ENCODE data around the gene DKC1.

Gene DKC1

DNA sequence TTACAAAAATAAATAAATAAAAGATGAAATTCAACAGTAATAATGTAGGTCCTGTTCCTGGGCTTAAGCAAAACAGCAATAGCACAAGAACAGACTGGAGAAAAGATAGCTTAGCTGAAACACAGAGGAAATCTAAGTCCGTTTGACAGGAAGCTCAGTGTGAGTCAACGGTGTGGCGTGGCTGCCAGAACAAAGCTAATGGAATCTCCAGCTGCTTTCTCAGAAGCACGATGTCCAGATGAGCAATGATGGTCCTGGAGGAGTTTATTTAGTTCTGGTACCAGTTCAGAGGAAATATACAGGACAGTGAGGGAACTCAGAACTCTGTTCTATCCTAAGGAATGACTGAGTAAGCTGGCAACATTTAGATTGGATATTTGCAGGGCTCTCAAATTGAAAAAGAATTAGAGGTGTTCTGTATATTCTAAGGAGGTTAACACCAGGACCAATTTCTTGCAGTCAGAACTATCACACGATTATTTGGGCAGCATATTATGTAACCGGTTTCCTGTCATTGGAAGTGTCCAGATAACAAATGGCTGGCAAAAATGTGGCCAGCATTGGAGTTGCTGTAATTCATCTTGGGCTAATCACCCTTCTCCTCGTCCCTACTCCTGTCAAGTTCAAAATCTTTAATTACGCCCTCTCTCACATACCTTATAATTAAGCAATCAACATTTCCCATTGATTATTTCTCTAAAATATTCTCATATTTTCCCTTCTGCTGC is 24.5 kb upstream of the DKC1 start:
- no peak for DNase-seq

GRCh38 chrX:154739952-154740465 is 22.7 kb upstream of the DKC1 start:
- DNase-seq: no peak

GRCh38 chrX:154742613-154743012 is 20.1 kb upstream of the DKC1 start:
- DNase-seq: no peak

DNA sequence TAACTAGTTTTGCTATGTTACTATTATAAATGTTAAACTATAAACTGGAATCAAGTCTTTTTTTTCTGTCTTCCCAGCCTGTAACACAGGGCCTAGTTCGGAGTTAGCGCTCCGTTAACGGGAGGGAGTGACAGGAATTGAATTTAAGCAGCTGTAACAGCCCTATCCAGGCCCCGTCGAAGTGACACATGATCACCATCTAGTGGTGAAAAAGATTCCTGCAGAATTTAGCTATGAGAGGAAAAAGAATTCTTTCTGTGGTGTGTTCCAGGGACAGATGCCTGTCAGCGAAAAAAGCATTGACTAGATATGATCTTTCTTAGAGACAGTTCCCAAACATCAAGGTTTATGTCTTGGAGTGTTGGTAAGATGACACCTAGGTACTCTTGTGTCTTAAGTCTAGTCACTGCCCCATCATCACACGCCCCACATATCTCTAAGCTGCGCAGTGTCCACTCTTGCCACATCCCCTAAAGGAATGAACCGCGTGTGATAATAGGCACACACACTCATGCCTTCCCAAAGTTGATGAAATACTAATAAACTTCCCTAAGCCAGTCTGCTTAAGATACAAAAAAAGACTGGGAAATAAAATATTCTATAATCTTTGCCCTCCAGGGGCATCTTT is 13.8 kb upstream of the DKC1 start:
- peak in 1 of 2 donors; percentile 46 for DNase-seq

GRCh38 chrX:154749856-154750255 is 12.8 kb upstream of the DKC1 start:
- no peak for DNase-seq

- DNase-seq: no peak
Observed at GRCh38 chrX:154750301-154751202, 12.1 kb upstream of the DKC1 start, which contains the start of gene GAB3. Gene GAB3 (minus strand): TSS chrX:154751077. CDS start chrX:154751025, 52 bp downstream.

DNA sequence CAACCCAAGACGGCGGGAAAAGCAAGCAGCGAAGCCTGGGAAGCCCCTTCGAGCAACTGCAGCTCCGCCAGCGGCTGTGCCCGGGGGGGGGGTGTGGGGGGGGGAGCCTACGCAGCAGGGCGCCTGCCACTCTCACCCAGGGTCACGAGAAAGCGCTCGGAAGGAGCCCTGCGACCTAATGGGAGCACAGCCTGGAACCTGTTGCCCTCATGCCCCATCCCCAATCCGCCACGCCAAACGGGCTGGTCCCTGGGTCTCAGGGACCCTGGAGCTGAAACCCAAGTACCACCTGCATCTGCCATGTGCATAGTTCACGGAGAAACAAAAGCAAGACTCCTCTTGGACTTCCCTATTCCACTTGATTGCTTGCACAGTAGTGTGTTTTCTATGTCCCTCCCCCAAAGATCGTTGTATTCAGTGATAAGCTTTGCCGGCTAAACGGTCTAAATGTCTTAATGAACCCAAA is 11.4 kb upstream of the DKC1 start:
- DNase-seq: no peak

DNA sequence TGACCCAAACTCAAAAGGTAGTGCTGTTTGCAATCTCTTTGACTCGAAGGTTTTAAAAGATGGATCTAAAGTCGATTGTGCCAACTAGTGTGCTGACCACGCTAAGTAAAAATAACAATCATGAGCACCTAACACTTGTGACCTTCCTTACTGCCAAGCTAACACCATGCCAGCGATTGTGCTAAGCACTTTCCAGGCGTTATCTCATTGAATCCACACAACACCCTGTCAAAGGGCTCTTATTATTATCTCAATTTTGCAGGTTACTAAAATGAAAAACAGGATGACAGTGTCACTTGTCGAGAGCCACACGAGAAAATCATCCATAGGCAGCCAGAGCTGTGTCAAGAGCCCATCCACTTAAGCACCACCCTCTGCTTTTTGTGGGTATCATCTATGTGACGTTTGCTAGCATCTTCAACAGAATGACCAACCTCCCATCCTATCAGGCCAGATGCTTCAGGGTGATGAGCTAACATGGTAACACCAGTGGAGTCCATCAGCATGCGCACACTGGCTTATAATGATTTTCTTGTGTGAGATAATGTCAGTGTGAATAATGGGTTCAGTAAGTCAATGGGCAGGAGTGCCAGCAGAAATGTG is 10.9 kb upstream of the DKC1 start:
- DNase-seq: no peak

GRCh38 chrX:154758696-154759095 is 4.0 kb upstream of the DKC1 start:
- no peak for DNase-seq

DNA sequence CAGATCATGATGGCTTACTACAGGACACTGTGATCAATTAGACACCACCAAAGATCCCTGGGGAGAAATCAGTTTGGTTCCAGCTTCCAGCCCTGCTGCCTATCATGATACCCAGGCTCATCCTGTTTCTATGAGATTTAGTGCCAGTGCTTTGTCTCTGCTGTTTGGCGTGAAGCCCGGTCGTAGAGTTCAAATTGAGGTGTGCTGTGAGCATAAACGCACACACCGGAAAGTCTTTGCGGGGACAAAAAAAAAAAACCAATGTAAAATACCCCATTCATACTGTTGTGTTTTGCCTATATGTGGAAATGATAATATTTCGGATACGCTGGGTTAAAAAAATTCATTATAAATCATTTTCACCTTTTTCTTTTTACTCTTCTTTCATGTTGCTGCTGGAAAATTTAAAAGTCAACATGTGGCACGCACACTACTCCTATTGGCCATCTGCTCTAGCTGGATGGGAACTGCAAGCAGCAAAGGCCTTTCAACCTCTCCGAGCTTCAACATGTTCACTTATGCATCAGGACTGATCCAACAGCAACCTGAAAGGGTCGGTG is 607 bp upstream of the DKC1 start:
- DNase-seq: no peak

DNA sequence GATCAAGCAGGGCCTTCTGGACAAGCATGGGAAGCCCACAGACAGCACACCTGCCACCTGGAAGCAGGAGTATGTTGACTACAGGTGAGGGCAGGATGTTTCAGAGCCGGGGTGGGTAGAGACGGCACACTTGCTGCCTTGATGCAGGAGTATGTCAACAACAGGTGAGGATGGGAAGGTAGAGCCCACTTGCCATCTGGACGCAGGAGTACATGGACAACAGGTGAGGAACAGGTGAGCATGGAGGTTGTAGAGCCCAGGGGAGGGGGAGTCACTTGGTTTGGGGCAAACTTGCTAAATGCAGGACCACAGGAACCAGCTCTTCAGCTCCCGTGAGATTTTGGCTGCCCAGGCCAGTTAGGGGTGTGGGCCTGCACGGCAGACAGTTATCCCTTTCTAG is 12.0 kb downstream of the DKC1 start:
- no peak for DNase-seq

- DNase-seq: no peak
Observed at GRCh38 chrX:154775419-154776349, 13.0 kb downstream of the DKC1 start.

DNA sequence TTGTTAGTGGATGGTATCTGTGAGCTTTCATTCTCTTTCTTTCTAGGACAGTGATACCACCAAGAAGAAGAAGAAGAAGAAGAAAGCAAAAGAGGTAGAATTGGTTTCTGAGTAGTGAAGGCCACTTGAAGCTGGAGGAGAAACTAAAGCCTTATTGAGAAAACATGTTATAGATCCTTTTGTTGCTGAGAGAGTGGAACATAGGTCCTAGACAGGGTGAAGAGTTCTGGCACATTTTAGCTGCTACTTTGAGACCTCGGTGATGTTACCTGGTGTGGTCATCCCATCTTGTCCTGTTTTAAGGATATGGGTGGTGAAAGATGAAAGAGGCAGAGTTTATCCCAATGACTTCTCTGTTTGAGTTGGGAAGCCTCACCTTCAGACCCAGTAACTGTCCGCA is 14.1 kb downstream of the DKC1 start:
- DNase-seq: no peak

DNA sequence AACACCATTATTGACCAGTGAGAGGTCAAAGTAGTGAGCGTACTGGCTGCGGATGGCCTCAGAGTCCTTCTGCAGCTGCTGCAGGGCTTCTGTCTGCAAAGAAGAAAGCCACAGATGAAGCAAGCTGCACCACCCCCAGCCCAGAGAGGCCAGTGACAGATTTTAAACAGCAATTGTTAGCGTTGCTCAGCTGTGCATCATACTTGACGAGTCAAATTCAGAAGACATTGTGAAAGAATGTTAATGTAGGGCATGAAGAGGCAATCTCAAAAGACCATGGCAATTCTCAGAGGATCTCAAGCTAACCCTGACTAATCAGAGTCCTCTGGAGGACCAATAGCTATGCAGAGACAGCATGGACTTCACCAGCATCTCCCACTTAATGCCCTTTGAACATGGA is 16.6 kb downstream of the DKC1 start:
- DNase-seq: no peak

- DNase-seq: no peak
Observed at GRCh38 chrX:154780968-154781367, 18.3 kb downstream of the DKC1 start.

- DNase-seq: no peak
Observed at GRCh38 chrX:154784149-154784995, 21.7 kb downstream of the DKC1 start.

- DNase-seq: no peak
Observed at GRCh38 chrX:154785716-154786115, 23.1 kb downstream of the DKC1 start.

DNA sequence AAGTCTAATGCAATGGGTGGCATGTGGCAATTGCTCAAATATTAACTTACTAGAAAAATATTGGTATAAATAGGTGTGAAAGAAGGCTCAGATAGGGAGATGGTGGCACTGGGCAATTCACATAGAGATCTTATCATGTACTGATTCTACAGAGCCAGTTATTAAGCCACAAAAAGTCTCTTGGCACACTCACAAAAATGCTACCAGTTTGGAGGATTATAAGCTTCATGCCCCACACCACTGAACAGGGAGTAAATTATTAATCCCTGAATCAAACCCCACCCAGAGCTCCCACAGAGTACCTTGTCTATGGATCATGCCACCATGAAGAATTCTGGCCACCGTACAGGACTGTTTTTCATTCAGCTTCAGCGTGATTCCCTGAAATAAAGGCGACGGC is 28.8 kb downstream of the DKC1 start:
- no peak for DNase-seq

DNA sequence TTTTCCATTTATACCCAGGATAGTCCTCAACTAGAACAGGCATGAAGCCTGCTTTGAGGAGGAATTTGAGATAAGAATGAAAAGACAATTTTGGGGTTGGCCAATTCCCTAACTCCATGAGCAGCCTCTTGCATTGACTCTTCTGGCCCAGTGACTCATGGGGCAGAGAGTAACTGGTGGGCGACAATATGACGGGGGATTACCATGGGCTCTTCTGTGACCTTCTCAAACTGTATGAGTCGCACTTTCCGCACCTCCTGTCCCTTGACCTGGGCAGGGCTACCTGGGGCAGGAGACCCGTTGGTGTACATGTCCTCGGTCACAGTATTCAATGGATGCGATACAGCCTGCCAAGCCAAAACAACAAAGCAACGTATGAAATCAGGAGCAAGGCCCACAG is 29.3 kb downstream of the DKC1 start:
- DNase-seq: no peak

DNA sequence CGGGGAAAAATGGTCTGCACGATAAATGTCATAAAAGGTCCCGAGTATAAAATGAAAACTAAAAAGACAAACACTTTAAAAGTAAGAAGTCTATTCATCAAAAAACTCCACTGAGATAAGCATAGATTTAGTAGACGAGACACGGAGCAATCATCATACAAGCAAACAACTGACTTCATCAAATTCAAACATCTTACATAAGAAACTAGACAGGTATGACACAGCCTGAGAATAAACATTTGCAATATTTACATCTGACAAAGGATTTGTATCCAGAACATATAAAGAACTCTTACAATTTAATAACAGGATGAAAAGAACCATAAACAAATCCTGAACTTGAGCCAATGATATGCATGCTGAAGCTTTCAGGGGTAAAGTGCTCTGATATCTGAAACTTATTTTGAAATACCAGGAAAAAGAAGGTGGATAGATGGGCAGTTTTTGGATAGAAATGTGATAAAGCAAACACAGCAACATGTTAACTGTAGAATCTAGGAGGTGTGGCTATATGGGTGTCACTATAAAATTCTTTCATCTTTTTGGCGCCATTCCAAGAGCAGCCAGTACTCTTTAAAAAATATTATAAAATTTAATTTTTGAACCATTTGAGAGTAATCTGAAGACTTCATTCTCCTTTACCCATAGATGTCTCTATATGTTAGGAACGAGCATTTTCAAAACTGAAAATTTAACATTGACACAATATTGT is 30.6 kb downstream of the DKC1 start:
- no peak for DNase-seq
